HG02885 (cell line): Measurements from ENCODE around the gene DIPK1B.
"Not testable (repeated sequence)": the region's sequence is repeated elsewhere in the genome, so short reads cannot be mapped to it uniquely, and the experiment has no call there.

Experiments
- ATAC-seq: cut with Tn5 transposase; IDR thresholded peaks from one replicate; pipeline ENCODE4 v1.9.1; 2021; ENCODE audit warnings: mild to moderate bottlenecking; ENCODE audit not compliant: unreplicated experiment, poor library complexity

Gene DIPK1B

GRCh38 chr9:136762221-136762691 lies 49.9 kb downstream of the DIPK1B start:
- ATAC-seq: no peak

- ATAC-seq: no peak
Measured at GRCh38 chr9:136762915-136763648, 50.7 kb downstream of the DIPK1B start.

GRCh38 chr9:136763649-136764035 lies 51.3 kb downstream of the DIPK1B start:
- no peak for ATAC-seq

- ATAC-seq: no peak
Measured at GRCh38 chr9:136764301-136764891, 52.0 kb downstream of the DIPK1B start, which contains the start of gene LCN15. Gene LCN15 (minus strand): TSS chr9:136764518. CDS start chr9:136764488, 30 bp downstream.

GRCh38 chr9:136765041-136765440 lies 52.7 kb downstream of the DIPK1B start:
- ATAC-seq: no peak

- not testable (repeated sequence) for ATAC-seq
Measured at GRCh38 chr9:136765745-136766409, 53.5 kb downstream of the DIPK1B start.

GRCh38 chr9:136766410-136767120 lies 54.2 kb downstream of the DIPK1B start:
- ATAC-seq: not testable (repeated sequence)

GRCh38 chr9:136769710-136770191 lies 57.4 kb downstream of the DIPK1B start:
- ATAC-seq: no peak

- ATAC-seq: no peak
Measured at GRCh38 chr9:136771907-136772415, 59.6 kb downstream of the DIPK1B start.

- no peak for ATAC-seq
Measured at GRCh38 chr9:136773386-136774044, 61.1 kb downstream of the DIPK1B start.
